Measurements from ENCODE around the gene AP5M1. TPM values are rescaled to one million over a fixed set of nuclear protein-coding genes. Genes with fewer than 3 reads are reported as not detected.
"Not testable (repeated sequence)": the region's sequence is repeated elsewhere in the genome, so short reads cannot be mapped to it uniquely, and the experiment has no call there.

AP5M1 gene
- total and polyA plus RNA-seq, 2 donors, result 13.2 to 36.3 TPM

DNA sequence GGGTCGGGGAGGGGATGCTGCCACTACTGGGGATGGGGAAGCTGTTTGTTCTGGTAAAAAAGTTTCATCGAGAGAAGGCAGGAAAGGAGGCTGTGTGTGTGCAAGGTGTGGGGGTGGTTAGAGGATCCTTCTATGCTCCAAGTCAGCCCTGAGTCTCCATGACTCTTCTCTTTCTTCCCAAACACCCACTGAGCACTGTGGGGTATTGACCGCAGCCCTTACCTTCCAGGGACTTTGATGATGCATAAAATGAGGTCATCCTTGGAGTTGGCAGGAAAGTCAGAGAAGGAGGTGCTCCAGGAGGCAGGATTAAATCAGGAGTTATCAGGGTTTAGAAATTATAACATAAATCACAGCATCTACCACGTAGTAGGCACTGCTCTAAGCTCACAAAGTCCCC lies 63.7 kb downstream of the AP5M1 start:
- H3K27me3 ChIP-seq (ENCODE audit: control insufficient read depth in 2 of 2, insufficient read depth in 1 of 2, low read length in 1 of 2); DNase-seq (ENCODE audit: low read depth in 6 of 9, low spot score in 9 of 9); H3K36me3 ChIP-seq (ENCODE audit: control insufficient read depth in 2 of 2, insufficient read depth in 2 of 2, low read length in 1 of 2); H3K9me3 ChIP-seq (ENCODE audit: control insufficient read depth in 2 of 2, insufficient read depth in 1 of 2, low read length in 1 of 2); H3K27ac ChIP-seq (ENCODE audit: low read depth in 1 of 2, low read length in 1 of 2); H3K4me3 ChIP-seq (ENCODE audit: low read length in 2 of 2); H3K4me1 ChIP-seq (ENCODE audit: control insufficient read depth in 2 of 2, insufficient read depth in 2 of 2, low read length in 2 of 2): not testable (repeated sequence)
- 79% methylated on average over 4 of the region's 4 CpGs for WGBS

DNA sequence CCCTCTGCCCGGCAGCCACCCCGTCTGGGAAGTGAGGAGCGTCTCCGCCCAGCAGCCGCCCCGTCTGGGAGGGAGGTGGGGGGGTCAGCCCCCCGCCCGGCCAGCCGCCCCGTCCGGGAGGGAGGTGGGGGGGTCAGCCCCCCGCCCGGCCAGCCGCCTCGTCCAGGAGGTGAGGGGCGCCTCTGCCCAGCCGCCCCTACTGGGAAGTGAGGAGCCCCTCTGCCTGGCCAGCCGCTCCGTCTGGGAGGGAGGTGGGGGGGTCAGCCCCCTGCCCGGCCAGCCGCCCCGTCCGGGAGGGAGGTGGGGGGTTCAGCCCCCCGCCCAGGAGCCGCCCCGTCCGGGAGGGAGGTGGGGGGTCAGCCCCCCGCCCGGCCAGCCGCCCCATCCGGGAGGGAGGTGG lies 65.0 kb downstream of the AP5M1 start:
- H3K27me3 ChIP-seq (ENCODE audit: control insufficient read depth in 2 of 2, insufficient read depth in 1 of 2, low read length in 1 of 2); DNase-seq (ENCODE audit: low read depth in 6 of 9, low spot score in 9 of 9); H3K36me3 ChIP-seq (ENCODE audit: control insufficient read depth in 2 of 2, insufficient read depth in 2 of 2, low read length in 1 of 2); H3K4me3 ChIP-seq (ENCODE audit: low read length in 2 of 2); H3K9me3 ChIP-seq (ENCODE audit: control insufficient read depth in 2 of 2, insufficient read depth in 1 of 2, low read length in 1 of 2); H3K27ac ChIP-seq (ENCODE audit: low read depth in 1 of 2, low read length in 1 of 2); H3K4me1 ChIP-seq (ENCODE audit: control insufficient read depth in 2 of 2, insufficient read depth in 2 of 2, low read length in 2 of 2): not testable (repeated sequence)
- WGBS, result 94% methylated on average over 23 of the region's 31 CpGs

DNA sequence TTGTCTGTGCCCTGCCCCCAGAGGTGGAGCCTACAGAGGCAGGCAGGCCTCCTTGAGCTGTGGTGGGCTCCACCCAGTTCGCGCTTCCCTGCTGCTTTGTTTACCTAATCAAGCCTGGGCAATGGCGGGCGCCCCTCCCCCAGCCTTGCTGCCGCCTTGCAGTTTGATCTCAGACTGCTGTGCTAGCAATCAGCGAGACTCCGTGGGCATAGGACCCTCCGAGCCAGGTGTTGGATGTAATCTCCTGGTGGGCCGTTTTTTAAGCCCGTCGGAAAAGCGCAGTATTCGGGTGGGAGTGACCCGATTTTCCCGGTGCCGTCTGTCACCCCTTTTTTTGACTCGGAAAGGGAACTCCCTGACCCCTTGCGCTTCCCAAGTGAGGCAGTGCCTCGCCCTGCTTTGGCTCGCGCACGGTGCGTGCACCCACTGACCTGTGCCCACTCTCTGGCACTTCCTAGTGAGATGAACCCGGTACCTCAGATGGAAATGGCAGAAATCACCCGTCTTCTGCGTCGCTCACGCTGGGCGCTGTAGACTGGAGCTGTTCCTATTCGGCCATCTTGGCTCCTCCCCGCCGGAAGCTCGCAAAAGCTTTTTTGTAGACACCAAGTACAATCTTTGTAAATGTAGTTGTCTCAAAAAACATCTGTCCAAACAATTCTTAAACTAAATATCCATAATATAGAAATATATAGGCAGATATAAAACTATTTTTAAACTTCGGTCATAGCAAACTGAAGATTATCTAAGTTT lies 75.0 kb downstream of the AP5M1 start:
- not testable (repeated sequence) for H3K4me3 ChIP-seq (ENCODE audit: low read length in 2 of 2); DNase-seq (ENCODE audit: low read depth in 6 of 9, low spot score in 9 of 9)

DNA sequence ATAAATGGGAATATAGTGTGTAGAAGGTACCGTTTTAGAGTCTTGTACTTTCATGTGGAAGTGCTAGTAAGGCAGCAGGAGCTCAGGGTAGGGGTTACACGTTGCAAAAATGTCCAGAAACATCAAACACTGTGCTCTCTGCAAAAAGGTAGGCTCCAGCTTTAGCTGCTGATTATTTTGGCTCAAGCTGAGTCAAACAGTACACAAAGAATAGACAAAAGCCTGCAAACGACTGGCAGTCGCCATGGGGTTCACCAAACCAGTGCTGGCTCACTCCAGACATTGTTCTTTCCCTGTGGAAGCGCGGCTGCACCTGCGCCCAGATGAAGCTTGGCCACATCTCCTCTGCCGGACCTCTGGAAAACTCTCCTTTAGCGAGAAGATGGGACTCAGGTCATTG lies 76.3 kb downstream of the AP5M1 start:
- no peaks in the 10 kb centered on the region for H3K27me3 ChIP-seq (ENCODE audit: control insufficient read depth in 2 of 2, insufficient read depth in 1 of 2, low read length in 1 of 2)
- DNase-seq (ENCODE audit: low read depth in 6 of 9, low spot score in 9 of 9), result no peak
- 83% methylated on average over 9 of the region's 9 CpGs for WGBS
- no peaks in the 10 kb centered on the region for H3K36me3 ChIP-seq (ENCODE audit: control insufficient read depth in 2 of 2, insufficient read depth in 2 of 2, low read length in 1 of 2)
- H3K9me3 ChIP-seq (ENCODE audit: control insufficient read depth in 2 of 2, insufficient read depth in 1 of 2, low read length in 1 of 2), result no peaks in the 10 kb centered on the region
- H3K4me1 ChIP-seq (ENCODE audit: control insufficient read depth in 2 of 2, insufficient read depth in 2 of 2, low read length in 2 of 2), result no peaks in the 10 kb centered on the region
- H3K4me3 ChIP-seq (ENCODE audit: low read length in 2 of 2), result no peak overlapping the region
- no peak overlapping the region for H3K27ac ChIP-seq (ENCODE audit: low read depth in 1 of 2, low read length in 1 of 2)

More for the DNA sequence above, 75.0 kb downstream of the AP5M1 start:
- not testable (repeated sequence) for H3K4me1 ChIP-seq (ENCODE audit: control insufficient read depth in 2 of 2, insufficient read depth in 2 of 2, low read length in 2 of 2); H3K27ac ChIP-seq (ENCODE audit: low read depth in 1 of 2, low read length in 1 of 2); H3K36me3 ChIP-seq (ENCODE audit: control insufficient read depth in 2 of 2, insufficient read depth in 2 of 2, low read length in 1 of 2); H3K9me3 ChIP-seq (ENCODE audit: control insufficient read depth in 2 of 2, insufficient read depth in 1 of 2, low read length in 1 of 2); H3K27me3 ChIP-seq (ENCODE audit: control insufficient read depth in 2 of 2, insufficient read depth in 1 of 2, low read length in 1 of 2)
- 85% methylated on average over 34 of the region's 34 CpGs for WGBS

DNA sequence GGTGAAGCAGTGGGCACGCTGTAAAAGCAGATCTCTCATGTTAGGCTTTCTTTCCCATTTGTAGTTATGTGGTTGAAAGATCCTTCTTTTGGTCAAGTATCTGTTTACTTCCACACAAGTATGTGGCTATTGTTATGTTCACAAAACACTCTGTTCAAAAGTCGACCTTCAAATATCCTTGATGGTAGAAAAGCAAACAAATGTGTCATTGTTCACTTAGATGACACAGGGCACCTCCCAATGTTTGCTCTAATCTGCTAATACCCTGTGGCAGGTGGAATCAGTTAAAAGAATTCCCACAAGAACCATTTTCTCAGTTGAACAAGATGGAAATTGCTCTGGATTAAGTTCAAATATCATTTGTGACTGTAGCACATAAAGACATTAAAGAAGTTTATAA lies 78.0 kb downstream of the AP5M1 start:
- DNase-seq (ENCODE audit: low read depth in 6 of 9, low spot score in 9 of 9), result no peak
- H3K4me3 ChIP-seq (ENCODE audit: low read length in 2 of 2), result no peak overlapping the region
- H3K4me1 ChIP-seq (ENCODE audit: control insufficient read depth in 2 of 2, insufficient read depth in 2 of 2, low read length in 2 of 2), result no peaks in the 10 kb centered on the region
- no peaks in the 10 kb centered on the region for H3K36me3 ChIP-seq (ENCODE audit: control insufficient read depth in 2 of 2, insufficient read depth in 2 of 2, low read length in 1 of 2)
- H3K27ac ChIP-seq (ENCODE audit: low read depth in 1 of 2, low read length in 1 of 2), result no peak overlapping the region
- H3K27me3 ChIP-seq (ENCODE audit: control insufficient read depth in 2 of 2, insufficient read depth in 1 of 2, low read length in 1 of 2), result no peaks in the 10 kb centered on the region
- no peaks in the 10 kb centered on the region for H3K9me3 ChIP-seq (ENCODE audit: control insufficient read depth in 2 of 2, insufficient read depth in 1 of 2, low read length in 1 of 2)
- WGBS, result 60% methylated on average over 2 of the region's 2 CpGs

Other genes starting within 250 kb of the AP5M1 start
- 43.4 TPM for gene EXOC5, start 66 bp upstream of the AP5M1 start, total RNA-seq
- 25.2 TPM for gene EXOC5, start 66 bp upstream of the AP5M1 start, polyA plus RNA-seq
- gene NAA30, start 121.6 kb downstream of the AP5M1 start, total RNA-seq, result 9.7 TPM
- 10.6 TPM for gene NAA30, start 121.6 kb downstream of the AP5M1 start, polyA plus RNA-seq
- not detected for gene CCDC198, start 224.9 kb downstream of the AP5M1 start, total RNA-seq
- gene CCDC198, start 224.9 kb downstream of the AP5M1 start, polyA plus RNA-seq, result under 0.01 TPM

Measured in thymus (tissue), 11 donors.